RPMI7951 (cell line): ENCODE results near the gene MYBPH. TPM values are rescaled to one million over a fixed set of nuclear protein-coding genes. Genes with fewer than 3 reads are reported as not detected.

ENCODE experiments used
- DNase-seq: peaks from one replicate; pipeline ENCODE4 v3.0.0-alpha.2; 2012; ENCODE audit warnings: low read depth
- total RNA-seq: library from RNA; depleted of rRNA; stranded (reverse); fragments of >200 nt; shearing (Covaris generic); gene quantifications from 2 replicates; pipeline ENCODE4 v1.2.3, GENCODE V29; 2014

Gene MYBPH
- total RNA-seq, 1 experiment from 2014 or later: 0.48 TPM

DNA sequence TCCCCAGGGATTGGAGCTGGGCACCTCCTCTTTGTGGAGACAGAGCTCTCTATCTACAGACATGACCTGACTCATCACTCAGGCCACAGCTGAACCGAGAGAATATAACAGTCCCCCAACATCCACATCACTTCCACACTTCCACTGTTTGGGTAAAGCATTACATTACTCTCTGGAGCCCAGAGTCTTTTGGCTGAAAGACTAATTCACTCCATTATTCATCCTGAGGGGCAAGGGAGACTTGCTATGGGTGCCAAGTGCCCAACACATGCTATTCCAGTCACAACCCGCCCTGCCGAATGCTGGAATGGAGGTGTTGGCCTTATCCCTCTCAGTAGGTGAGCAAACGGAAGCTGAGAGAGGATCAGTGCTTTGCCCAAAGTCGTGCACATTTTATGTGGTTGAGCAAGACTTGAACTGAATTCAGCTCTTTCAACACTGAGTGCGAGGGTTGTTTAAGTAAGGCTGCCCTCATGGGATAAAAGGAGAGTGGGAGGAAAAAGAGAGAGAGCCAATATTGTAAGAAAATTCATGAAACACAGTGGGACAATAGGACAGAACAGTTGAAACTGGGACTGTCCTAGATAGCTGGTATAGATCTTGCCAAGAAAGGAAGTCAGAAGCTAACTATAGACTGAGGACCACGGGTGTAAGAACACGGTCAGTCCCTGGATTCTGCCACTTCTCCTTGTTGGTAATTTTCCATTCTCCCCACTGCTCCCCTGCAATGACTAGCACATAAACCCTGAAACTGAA lies 24.4 kb upstream of the MYBPH start:
- peak; percentile 44 for DNase-seq

DNA sequence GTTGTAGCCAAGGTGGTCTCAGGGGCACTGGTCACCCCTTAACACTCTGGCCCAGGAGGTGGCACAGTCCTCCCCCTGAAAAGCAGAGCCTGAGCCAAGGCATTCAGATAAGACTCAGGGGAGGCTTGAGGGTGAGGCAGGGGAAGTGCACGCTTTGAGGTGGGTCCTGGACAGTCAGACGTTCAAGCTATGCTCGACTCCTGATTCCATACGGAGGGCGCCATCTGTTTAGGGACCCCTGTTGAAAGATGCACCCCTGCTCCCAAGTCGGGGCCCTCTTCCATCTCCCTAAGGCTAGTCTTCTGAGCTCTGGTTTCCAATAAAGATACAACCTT lies 23.8 kb upstream of the MYBPH start:
- DNase-seq: no peak

DNA sequence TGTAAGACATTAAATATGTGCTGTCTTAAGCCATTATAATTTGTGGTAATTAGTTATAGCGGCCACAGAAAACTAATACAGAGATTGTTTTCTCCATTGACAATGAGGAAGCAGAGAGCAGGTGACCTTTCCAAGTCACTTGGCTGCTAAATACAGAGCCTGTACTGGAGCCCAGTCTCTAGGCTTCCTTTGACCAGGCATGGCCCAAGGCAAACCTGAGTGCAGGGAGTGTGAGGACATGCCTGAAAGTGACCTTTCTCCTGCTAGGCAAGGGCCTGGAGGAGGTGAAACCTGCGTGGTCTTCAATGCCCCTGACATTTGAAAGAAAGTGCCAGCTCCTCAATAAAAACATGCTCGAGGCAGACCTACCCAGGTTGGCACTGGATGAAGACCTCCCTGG lies 23.4 kb upstream of the MYBPH start:
- DNase-seq: no peak

DNA sequence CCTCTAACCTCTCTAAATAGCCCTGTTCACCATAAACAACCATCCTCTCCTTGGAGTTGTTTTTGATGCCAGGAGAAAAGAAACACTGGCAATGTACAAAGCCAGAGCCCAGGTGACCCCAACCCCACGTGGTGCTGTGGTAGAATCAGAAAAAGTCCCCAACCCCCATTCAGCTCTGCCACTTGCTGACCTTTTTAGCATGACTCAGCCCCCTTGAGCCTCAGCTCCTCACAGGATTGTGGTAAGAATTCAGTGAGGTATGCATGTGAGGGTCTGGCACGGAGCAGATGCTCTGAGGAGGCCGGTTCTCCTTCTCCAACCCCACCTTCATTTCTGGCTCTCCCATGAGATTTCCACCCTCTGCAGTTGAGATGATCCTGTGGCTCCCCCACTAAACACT lies 22.0 kb upstream of the MYBPH start:
- DNase-seq: peak; percentile 84

DNA sequence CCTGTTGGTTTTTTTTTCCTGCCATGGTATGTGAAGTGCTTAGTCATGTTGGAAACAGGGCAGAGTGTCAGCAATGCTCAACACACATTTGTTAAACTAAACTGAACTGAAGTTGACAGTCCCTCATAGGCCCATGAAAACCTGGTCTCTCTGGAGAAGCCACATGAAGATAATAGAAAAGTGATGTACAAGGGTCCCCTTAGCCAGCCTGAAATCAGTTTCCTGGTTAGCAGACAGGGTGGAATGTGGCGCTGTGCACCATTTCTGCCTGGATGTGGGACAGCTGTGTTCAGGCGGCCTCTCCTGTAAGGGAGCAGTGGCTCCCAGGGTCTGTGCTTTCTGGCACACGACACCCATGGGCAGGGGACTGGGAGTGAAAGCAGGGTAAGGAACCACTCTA lies 20.7 kb upstream of the MYBPH start:
- peak; percentile 14 for DNase-seq

DNA sequence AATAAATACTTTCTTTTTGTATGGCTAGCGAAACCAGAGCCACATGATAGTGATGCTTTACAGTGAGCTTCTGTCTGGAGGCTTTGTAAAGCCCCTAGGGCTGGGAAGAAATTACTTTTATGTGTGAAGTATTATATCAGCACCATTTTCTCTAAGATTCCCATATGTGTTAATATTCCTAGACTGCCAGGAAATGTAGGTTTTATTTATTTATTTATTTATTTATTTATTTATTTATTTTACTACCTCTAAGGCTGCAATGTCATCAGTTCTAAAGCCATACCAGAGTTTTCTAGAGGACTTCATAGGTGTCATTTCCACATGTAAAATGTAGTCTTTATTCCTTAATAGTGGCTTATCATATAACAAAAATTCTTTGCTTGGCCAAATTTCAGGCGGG lies 15.3 kb upstream of the MYBPH start:
- no peak for DNase-seq

DNA sequence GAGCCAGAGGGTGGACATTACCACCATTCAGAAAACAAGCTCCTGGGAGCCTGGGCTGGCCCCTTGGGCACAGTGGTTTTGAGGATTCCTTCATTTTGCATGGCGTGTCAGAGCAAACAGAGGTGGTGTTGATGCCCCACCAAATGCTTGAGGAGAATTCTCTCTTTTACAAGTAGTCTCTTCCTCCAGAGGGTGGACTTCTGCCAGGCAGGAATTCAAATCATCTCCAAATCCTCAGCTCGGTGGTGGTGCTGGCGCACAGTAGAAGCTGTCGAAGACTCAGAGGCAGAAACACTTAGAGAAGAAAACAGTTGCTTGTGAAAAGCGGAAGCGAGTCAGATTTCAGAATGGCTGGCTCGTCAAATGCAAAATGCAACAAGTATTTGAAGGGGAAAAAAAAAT lies 14.3 kb upstream of the MYBPH start:
- peak; percentile 60 for DNase-seq

DNA sequence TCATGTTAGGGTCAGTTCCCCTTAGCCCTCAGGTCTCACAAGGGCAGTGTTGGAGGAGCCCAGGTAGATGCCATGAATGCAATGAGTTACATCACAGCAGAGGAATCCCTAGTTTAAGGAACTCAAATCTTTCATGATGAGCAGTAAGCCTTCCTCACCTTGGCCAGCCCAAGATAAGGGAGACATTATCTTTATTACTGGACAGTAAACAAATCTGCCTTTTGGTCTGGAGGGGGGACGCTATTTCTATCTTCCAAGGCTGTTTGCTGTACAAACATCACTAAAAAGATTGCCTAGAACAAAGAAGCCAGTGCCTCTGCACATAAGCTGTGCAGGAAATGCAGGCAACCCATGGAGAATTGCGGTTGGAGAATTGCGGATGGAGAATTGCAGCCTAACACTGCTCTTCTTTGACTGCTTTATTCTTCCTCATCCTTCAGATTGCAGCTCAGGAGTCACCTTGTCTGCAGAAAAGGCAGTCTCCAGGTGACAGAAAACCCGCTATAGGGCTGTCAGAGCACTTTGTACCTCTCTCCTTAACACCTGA lies 13.1 kb upstream of the MYBPH start:
- no peak for DNase-seq

DNA sequence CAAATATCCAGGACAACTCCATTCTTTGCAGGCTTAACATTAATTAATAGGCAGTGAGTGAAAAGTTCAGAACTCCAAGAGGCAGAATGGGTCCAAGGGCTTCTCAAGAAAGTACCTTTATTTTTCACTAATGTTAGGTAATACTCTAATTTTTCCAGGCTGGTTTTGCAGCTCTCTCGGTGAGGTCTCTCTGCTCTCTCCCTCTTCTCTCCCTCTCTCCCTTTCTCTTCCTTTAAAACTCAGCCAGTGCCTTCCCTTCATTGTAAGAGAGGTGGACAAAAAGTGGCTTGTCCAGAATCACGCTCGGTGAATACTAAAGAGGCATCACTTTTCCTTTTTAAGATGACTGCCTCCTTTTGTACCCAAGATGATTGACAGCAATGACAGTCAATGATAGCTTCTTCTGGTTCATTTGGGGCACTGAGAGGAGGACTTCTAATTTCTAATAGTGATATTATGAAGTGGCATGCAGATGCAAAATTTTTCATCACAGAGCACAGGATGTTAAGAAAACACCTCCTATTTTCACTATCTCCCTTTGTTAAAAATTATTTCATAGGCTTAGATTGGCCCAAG lies 12.2 kb upstream of the MYBPH start:
- DNase-seq: no peak

DNA sequence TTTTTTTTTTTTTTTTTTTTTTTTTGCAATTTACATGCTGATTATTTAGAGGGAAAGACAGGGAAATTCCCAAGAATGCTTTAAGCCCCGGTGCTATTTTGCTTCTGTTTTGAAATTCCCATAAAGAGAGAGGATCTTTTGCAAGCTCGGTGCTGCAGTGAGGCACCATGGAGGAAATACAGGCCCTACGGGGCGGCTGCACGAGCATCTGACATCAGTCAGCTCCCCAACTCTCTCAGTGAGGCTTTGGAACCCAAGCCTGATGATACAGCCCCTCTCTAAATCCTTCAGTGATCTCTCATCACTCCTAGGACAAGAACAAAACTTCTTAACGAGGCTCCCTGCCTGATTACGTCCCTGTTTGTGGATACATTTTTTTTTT lies 11.7 kb upstream of the MYBPH start:
- no peak for DNase-seq

DNA sequence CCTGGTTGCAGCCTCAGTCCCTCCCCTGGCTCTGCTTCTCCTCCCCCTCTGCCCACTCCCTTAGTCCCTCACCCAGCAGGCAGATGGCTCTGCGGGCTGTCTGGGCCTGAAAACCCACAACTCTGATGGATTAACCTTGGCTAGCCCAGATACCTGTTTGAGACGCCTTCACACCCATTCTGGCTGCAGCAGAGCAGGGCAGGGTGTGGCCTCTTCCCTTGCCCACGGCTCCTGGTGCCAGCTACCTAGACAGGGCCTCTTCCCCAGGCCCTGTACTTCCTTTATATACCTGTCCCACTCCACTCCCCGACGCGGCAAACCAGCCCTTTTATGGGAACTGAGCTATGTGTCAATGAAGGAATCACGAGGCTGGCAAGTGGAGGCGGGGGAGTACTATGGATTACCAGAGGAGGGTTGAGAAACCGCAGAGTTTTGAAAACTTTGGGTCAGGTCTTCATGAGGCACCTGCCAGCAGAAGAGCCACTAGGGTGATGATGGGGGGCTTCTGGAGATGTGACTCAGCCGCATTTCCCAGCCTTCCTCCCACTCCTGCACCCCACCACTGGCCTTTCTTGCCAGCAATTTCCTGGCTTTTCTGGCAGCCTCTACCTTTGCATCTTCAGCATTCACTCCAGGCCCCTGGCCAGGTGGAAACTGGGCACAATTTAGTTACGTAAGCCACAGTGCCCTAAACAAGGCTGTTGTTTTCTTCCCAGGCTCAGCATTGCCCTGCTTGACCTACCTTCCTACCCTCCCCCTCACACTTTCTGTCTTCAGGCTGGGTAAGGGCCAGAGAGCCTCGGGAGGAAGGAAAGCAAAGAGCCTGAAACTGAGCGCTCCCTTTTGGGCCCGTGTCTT lies 11.0 kb upstream of the MYBPH start, which contains the start of gene CHI3L1:
TSS of gene CHI3L1 (minus strand) at position 259 of the 858 bp plus-strand sequence. CDS start at position 178, 81 bp downstream.
- no peak for DNase-seq

DNA sequence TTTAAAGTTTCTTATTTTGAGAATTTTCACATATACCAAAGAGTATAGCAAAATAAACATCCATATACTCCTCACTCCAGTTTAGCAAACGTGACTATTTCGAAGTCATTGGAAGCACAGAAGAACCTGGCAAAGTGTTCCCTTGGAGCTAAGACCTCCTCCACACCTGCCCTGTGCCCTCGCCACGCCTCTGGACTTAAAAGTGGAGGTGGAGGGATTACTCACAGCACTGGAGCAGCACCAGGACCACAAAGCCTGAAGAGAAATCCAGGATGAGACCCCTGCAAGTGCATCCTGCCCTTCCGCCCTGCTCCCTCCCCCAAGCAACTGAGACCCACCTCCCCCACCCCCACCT lies 10.4 kb upstream of the MYBPH start:
- no peak for DNase-seq

DNA sequence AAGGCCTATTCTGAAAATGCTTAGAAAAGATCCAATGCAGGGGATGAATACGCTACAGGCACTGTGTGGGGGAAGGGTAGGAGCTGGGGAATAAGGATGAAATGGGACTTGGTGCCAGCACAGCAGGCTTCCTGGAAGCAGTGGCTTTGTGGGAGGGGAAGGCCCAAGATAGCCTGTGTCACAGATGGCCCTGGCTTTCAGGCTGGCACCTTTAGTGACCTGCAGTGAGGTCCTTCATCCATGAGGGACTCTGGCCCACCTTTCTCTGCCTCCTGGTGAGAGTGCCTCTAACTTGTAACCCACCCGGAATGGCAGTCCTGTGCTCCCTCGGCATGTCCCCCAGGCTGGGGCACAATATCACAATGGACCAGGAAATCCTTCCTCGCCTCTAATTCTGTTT lies 10.0 kb upstream of the MYBPH start:
- DNase-seq: no peak

DNA sequence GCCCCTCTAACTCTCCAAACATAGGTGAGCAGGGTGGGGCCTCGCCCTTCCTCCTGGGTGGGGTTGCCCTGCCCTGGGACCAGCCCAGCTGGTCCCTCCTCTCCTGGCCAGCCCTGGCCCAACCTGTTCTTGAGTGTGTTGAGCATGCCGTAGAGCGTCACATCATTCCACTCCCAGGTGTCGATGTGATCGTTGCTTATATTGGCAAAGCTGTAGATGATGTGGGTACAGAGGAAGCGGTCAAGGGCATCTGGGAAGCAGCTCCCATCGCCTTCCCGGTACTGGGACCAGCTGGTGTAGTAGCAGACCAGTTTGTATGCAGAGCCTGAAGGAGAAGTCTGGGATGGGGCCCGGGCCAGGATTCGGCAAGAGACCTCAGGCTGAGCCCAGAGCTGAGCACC lies 9.4 kb upstream of the MYBPH start:
- no peak for DNase-seq

DNA sequence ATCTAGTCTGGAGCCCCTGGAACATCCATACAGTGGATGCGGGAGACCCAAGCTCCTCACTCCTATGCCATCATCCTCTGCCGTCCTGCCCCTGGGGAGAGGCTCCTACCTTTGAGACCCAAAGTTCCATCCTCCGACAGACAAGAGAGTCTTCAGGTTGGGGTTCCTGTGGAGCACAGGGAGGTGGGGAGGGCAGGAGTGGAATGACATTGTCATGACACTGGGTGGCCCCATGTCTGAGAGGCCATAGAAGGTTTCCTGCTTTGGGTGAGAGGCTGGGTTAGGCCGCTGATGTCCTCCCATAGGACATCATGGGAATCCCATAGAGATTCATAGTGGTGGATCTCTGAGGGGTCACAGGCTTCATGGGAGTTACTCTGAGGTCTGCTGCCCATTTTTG lies 8.8 kb upstream of the MYBPH start:
- DNase-seq: no peak

DNA sequence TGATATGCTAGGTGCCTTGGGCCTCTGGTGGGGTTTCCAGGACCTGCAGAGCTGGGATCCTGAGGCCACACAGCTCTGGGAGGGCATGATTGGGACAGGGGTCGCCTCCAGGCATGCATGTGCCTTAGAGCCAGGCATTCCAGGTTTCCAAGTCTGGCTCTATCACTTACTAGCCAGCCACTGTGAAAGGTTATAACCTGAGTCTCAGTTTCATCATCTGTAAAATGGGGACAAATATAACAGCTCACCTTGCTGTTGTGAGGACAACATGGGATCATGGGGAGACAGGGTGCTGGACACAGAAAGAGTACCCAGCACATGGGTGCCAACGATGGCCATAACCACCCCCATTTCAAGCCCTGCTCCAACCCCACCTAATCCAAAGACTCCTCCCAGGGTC lies 8.2 kb upstream of the MYBPH start:
- no peak for DNase-seq

DNA sequence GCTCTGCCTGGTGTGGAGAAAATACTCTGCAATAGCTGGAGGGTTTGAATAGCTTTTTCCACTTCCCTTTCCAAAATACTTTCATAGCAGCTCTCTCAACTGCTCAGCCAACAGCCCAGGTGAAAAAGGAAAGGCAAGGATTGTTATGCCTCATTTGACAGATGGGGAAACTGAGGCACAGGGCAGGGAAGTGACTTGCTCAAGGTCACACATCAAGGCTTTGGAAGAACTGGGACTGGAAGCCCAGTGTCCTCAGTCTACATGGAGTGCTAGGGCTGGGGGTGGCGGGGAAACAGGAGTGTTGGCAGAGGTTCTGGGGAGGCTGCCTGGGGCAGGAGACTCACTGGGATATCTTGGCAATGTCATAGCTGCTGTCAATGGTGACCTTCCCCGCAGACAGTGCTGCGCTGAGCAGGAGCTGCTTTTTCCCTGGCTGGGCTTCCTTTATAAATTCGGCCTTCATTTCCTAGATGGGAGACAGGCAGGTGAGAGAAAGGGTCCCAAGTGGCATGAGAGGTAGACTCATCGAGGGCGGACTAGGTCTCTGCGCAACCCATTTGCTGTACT lies 6.8 kb upstream of the MYBPH start:
- DNase-seq: no peak

DNA sequence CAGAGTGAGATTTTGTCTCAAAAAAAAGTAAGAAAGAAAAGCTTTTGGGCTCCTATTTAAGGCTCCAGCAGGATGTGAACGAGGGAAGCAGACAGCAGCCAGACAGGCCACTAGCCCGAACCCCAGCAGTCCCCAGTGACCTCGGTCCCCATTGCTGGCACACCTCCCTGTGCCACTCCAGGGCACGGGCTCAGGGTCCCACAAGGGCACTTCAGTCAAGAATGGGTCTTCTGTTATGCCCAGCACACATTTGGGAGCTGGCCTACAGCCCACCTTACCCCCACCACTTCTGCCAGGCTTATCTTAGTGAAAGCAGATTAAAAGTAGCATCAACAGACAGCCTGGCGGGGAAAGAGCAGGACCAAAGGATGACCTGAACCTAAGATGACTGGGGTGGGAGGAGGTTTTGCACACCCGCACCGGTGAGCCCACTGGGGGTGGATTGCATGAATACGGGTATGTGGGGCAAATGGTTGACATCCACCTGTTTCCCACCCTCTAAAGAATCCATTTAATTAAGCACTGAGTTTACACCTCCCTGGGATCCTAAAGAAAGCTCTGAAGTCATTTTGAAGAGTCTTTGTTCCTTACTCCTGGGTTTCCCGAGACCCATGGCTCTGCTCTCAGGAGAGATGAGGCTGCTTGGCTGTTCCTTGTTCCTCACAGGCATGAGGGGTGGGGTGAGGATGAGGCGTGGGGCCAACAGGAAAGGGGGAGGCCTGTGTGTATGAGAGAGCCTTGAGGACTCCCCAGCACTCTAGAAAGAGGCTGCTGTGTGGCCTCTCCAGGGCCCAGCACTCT lies 6.2 kb upstream of the MYBPH start:
- DNase-seq: no peak

DNA sequence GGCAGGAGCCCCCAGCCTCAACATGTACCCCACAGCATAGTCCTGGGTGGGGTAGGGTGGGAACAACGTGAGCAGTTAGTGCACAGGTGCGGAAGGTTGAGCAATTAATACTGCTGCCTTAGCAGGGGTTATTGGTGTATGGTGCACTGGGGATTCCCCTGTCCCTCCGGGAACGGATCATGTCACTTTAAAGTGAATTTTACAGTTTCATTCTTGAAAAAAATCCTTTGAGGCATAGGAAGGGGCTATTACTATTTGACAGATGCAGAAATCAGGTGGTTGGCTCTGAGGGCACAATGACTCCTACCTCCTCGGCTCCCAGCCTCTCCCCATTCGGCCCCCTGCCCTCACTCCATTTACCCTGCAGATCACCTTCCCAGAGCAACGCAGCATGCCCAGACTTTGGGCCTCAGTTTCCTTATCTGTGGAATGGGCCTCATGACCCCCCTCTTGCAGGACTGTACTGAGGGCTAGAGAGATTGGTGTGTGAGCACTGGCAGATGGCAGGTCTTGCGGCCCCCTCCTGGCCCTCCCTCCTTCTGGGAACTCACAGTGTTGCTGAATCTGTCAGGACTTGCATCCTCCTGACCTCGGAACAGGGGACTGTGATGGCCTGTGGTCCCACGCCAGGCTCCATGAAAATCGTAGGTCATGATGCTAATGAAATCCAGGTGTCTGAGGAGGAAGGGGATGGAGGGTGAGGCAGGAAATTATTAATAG lies 5.1 kb upstream of the MYBPH start:
- DNase-seq: no peak

DNA sequence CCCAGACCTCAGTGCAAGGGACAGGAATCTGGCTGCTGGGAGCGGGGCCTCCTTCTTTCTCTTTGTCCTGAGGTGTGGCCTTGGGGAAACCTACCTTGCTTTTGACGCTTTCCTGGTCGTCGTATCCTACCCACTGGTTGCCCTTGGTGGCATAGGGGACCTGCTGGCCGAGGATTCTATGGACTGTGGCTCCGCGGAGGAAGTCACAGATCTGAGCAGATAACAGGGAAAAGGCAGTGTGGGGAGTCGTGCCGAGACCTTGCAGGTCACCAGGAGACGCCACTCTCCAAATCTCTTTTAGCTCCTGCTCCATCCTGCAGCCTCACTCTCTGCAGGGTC lies 4.0 kb upstream of the MYBPH start:
- no peak for DNase-seq
